SKM-1 (cell line): ENCODE measurements around the gene CES3.
"Not testable (repeated sequence)": the region's sequence is repeated elsewhere in the genome, so short reads cannot be mapped to it uniquely, and the experiment has no call there.

Experiments used
- DNase-seq: peaks from one replicate; lab custom pipeline; 2025; ENCODE audit not compliant: unreplicated experiment; lab: John Stamatoyannopoulos, UW

The CES3 gene

DNA sequence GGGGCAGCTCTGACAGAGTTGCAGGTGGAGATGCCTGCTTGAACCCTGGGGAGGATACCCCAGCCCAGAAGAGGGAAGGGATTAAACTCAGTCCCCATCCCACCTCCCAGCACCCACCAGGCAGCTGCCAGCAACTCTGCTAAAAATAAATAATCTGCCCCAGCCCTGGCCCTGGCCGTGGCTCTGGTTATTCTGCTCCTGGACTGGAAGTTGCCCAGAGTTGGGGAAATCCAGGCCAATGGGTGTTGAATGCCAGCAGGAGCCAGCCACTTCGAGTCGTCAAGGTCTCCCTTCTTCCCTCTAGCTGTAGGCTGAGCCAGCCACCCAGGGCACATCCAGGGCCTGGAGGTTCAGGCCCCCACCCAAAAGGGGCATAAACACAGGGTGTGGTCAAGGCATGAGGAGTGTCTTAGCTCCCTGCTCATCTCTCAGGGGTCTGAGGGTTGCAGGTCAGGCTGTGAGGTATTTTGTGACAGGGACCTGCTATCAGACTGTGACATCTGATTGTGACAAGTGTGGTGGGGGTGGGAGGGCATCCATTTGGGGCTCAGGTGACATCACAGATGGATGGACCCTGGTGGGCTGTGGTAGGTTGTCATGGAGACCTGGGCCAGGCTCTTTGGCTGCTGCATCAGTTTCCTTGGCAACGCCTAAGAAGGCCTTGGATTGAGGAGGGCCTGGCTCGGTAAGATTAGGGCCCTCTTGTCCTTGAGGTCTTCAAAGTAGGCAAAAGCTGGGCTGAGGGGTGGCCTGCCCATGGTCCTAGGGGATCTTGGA is 34.7 kb upstream of the CES3 start:
- no peak for DNase-seq

- no peak for DNase-seq
Observed at GRCh38 chr16:66926961-66927436, 34.1 kb upstream of the CES3 start.

GRCh38 chr16:66927918-66928649 is 33.0 kb upstream of the CES3 start:
- DNase-seq = no peak

GRCh38 chr16:66928702-66929388 is 32.2 kb upstream of the CES3 start:
- DNase-seq = no peak

- no peak for DNase-seq
Observed at GRCh38 chr16:66930189-66930588, 30.9 kb upstream of the CES3 start.

- no peak for DNase-seq
Observed at GRCh38 chr16:66931665-66932064, 29.4 kb upstream of the CES3 start.

DNA sequence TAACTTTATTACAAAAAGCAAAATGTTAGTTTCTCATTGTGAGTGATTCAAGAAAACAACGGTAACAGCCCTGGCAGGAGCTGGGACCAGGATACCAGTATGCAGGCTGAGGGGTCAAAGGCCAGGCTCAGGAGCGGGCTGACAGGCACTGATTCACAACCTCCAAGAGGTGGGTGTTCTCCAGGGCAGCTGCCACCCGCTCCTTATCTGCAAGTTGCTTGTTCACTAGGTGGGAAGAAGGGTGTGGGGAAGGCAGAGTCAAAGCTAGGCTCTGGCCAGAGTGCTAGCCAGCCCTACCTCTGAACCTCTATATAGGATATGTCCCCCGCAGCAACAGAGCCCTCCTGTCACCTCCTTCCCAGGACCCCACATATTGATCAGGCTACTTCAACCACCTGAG is 29.0 kb upstream of the CES3 start:
- DNase-seq = no peak

GRCh38 chr16:66933776-66934137 is 27.3 kb upstream of the CES3 start:
- no peak for DNase-seq

GRCh38 chr16:66934138-66934838 is 26.8 kb upstream of the CES3 start, which contains the start of gene CIAO2B:
CIAO2B (minus strand) TSS chr16:66934402; CDS start chr16:66934364, 38 bp downstream.
- peak; percentile 36 for DNase-seq

- not testable (repeated sequence) for DNase-seq
Observed at GRCh38 chr16:66934839-66935313, 26.2 kb upstream of the CES3 start.

DNA sequence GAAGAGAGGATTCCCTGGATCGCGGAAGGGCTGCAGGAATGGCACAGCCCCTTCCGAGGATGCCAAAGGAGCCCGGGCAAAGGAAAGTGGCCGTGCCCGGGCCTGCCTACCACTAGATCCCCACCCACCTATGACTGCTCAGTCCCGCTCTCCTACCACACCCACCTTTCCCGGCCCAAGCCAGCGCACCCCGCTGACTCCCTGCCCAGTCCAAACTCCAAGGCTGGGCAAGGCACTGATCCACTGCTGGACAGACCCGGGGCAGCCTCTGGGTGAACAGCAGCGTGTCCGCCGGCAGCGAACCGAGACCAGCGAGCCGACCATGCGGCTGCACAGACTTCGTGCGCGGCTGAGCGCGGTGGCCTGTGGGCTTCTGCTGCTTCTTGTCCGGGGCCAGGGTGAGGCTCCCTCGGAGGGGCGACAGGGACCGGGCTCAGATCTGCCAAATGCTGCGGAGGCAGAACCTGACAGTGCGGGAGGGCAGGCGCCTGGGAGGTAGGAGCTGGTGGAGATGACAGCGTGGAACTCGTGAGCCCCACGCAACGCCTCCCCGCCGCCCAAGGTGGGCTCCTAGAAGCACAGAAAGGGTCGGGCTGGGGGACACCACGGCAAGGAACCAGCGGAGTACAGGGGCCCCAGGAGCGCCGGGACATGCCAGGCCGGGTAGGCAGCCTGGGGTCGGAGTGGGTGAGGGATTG is 25.6 kb upstream of the CES3 start, which contains the start of gene CES2:
Gene CES2 (plus strand): TSS at position 203 of the 698 bp plus-strand sequence. CDS start 120 bp downstream, at position 323.
- DNase-seq = no peak

GRCh38 chr16:66936462-66936861 is 24.6 kb upstream of the CES3 start:
- DNase-seq = no peak

DNA sequence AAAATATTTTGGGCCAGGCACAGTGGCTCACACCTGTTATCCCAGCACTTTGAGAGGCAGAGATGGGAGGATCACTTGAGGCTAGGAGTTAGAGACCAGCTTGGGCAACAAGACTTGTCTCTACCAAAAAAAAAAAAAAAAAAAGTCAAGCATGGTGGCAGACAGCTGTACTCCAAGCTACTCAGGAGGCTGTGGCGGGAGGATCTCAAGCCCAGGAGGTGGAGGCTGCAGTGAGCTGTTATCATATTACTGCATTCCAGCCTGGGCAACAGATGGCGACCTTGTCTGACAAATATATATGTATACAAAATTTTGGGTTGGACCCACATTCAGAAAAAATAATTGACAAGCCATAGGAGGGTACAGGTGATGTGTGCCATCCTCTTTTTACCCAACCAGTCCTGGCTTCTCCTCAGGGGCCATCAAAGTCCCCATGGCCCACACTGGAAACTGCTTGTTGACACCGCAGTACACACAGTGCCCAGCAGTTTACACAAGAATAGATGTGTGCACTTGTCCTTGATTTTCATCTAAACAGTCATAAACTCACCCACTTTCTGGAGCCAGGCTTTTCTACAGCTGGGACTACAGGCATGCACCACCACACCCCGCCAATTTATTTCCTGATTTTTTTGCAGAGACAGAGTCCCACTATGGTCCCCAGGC is 24.0 kb upstream of the CES3 start:
- DNase-seq = no peak

- no peak for DNase-seq
Observed at GRCh38 chr16:66937725-66938337, 23.2 kb upstream of the CES3 start.

DNA sequence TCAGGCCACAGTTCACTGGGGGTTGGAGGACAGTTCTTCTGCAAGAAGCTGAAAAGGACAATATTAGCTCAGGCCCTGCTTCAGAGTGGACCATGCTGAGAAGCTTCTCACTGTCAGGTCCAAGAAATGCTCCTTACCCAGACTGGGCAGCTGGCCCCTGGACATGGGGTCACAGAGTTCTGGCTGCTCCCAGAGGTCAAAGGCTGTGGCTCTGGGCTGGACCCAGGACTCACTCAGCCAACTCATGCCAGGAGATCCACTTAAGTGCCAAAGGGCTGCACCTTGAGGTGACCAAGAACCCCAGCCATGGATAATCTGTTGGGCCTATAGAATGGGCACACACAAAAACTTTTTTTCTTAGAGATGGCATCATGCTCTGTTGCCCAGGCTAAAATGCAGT is 21.7 kb upstream of the CES3 start:
- DNase-seq = no peak

GRCh38 chr16:66940236-66940635 is 20.8 kb upstream of the CES3 start:
- no peak for DNase-seq

DNA sequence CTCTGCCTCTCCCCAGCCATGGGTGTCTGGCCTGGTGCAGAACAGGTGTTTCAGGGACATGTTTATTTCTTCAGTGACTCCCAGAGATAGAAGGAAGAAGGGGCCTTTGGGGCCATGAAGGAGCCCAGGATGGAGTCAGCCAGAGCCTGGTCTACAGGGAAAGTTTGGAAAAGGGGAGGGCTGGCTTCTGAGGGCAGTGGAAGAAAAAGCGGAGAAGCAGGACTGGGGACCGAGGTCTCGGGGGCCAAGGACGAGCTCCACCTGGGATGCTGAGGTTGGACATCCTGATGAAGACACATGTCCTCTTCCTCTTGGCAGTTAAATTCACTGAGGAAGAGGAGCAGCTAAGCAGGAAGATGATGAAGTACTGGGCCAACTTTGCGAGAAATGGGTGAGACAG is 18.1 kb upstream of the CES3 start:
- DNase-seq = no peak

DNA sequence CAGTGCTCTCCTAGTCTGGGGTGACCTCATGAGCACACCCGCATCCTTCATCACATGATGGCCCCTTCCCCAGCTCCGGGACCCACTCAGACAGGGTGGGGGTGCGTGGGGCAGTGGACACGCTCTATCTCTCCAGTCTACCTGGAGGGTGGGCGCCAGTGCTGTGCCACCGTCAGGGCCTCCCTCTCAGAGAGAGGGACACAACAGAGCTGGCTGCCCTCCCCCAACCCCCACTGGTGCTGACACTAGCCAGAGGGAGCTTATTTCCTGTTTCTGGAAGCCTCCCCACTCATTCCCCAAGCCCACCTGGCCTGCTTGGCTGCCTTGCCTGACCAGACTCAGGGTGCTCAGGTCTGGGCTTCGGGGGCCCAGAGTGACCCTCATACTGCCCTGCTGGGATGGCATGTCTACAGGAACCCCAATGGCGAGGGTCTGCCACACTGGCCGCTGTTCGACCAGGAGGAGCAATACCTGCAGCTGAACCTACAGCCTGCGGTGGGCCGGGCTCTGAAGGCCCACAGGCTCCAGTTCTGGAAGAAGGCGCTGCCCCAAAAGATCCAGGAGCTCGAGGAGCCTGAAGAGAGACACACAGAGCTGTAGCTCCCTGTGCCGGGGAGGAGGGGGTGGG is 17.5 kb upstream of the CES3 start:
- DNase-seq = no peak

DNA sequence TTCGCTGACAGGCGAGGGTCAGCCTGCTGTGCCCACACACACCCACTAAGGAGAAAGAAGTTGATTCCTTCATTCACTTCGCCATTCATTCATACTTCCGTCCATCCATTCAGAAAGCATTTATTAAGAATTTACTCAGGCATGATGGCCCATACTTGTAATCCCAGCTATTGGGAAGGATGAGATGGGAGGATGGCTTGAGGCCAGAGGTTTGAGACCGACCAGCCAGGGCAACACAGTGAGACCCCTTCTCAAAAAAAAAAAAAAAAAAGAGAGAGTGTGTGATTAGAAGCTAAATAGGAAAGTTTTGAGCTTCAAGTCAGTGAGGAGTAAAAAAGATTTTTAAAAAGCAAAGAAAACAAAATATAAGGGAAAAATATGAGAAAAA is 17.0 kb upstream of the CES3 start:
- no peak for DNase-seq
